ENCODE data around the gene LHX8. TPM values are rescaled to one million over a fixed set of nuclear protein-coding genes. Genes with fewer than 3 reads are reported as not detected.

Gene LHX8
- total RNA-seq, 2 experiments from 2014 or later, result not detected

DNA sequence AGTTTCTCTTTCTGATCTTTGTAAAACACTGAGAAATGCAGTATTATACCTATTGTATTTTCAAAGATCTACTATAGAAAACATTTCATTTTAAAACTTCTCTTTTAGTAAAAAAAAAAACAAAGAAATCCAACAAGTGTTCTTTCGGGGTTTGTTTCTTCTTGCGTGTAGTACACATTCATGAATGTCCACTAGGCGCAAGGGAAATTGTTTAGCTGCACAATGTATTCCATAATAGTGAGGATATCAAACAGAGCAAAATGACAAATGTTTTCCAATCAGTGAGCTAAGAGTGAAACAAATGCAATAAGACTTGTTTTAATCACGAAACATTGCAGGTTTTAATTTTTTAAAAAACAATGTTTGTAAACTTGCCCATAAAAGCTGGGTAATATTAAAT, 68.6 kb downstream of the LHX8 start:
- H3K4me1 Mint-ChIP-seq, result no peaks in the 10 kb centered on the region
- CTCF ChIA-PET, result interaction anchor here (1.0 to 2.2 kb wide), 3 partner anchors 426 to 434 kb away, joined by 3 to 14 read pairs (median 4); no protein-coding TSS in a partner anchor
- no peaks in the 10 kb centered on the region for H3K36me3 Mint-ChIP-seq (ENCODE audit: low read depth)
- no peaks in the 10 kb centered on the region for H3K9me3 Mint-ChIP-seq
- no peak overlapping the region for H3K4me3 Mint-ChIP-seq
- no peak overlapping the region for H3K27ac Mint-ChIP-seq
- POLR2A ChIA-PET, result no interaction called here
- H3K27me3 Mint-ChIP-seq, result no peaks in the 10 kb centered on the region
- no peak for DNase-seq

DNA sequence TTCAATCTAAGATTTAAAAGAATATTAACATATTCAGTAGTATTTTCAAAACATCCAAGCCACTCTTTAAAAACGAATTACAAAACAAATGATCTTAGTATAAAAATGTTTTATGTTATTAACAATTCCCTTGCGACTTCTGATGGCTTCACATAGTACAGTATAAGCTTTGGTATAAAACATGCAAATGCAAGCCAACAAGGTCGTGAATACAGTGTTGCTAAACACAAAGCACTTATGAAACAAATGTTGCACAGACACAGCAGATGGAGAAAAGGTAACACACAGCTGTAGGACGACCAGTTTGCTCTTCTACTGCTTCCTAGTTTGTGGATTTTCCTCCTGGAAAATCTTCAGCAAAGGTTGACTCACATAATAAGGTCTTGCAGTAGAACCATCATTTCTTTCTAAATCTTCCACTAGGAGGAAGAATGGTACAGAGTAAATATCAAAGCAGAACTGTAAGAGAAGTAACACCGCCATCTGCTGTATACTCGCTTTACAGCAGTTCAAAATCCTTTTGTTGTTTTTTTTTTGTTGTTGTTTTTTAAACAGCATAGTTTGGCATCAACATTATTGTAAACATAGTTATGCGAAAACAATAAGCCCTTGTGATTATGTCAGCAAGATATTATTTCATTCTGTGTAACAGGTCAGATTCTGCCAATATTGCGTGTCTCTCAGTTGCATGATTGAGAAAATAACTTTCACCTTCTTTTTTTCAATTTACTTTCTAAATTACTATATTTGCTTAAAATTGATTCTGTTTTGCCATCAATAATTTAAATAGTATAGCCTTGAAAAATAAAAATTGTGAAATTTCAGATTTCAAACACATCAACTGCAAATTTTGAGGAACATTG, 69.5 kb downstream of the LHX8 start:
- no peak for DNase-seq
- Mint-ChIP-seq H3K27me3 (no peaks in the 10 kb centered on the region), H3K4me1 (no peaks in the 10 kb centered on the region), H3K4me3 (no peak overlapping the region), H3K27ac (no peak overlapping the region), H3K9me3 (no peaks in the 10 kb centered on the region), H3K36me3 (ENCODE audit: low read depth) (no peaks in the 10 kb centered on the region)
- CTCF ChIA-PET, result interaction anchor here (1.0 to 2.2 kb wide), 4 partner anchors 29 to 434 kb away, joined by 3 to 14 read pairs (median 4); no protein-coding TSS in a partner anchor
- POLR2A ChIA-PET, result no interaction called here

DNA sequence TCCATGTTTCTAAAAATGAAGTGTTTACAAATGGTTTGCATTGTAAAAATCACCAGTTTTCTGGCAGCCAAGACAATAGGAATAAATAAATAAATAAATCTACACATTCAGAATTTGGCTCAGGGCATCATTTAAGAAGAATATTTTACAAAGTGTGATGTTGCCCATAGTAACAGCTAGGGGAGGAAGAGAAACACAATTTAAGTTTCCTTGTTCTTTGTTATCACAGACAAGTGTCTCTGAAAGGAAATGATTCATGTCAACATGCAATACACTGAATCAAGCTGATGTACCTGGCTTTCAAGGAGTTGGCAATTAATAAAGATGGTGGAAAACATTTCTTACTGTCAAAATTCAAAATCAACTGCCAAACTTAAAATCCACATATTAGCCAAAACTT, 74.7 kb downstream of the LHX8 start:
- Mint-ChIP-seq H3K36me3 (ENCODE audit: low read depth) (no peaks in the 10 kb centered on the region), H3K9me3 (no peaks in the 10 kb centered on the region), H3K27me3 (no peaks in the 10 kb centered on the region), H3K4me1 (no peaks in the 10 kb centered on the region), H3K27ac (no peak overlapping the region), H3K4me3 (no peak overlapping the region)
- ChIA-PET CTCF (no interaction called here), POLR2A (no interaction called here)
- no peak for DNase-seq

All from activated CD4-positive, alpha-beta memory T cell treated with anti-CD3 and anti-CD28 coated beads, Interleukin-2, amount 10 ng/mL, durations not matched to agents 7 days and 5 days (primary cell).